ENCODE data around the gene PPP6R2.

PPP6R2 gene

DNA sequence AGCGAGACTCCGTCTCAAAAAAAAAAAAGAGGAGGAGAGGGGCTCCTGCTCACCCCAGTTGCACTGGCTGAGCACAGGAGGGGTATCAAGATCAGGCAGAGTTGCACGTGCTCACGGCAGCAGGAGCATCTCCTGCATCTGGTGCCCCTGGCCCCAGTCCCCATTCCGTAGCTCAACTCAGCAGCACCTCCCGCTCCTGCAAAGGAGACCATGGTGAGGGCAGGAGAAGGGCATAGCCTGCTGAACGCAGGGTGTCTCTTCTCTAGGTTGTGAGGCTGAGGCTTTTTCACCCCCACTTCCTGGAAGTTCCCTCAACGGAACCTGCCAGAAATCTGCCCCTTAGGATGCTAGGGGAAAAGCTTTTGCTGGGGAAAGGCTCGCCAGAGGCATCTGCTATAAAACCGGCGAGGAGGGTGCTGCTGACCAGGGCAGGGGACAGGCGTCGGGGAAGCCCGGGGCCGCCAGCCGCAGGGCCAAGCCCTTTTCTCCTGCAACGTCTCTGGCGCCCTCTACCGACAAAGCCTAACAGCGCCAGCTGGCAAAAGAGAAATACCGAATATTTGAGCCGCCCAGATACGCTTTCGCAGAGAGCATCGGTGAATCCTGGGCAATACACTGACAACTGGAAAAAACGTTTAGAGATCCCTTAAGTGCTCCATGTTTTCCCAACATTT is 1.0 kb upstream of the PPP6R2 start:
- peak; percentile 79 for DNase-seq
- peak; percentile 98 for TF ChIP-seq CTCF (IDR thresholded peaks at IDR 0.05; ENCODE audit: low read depth, low read length, missing control alignments)
- in situ Hi-C loops (cut with HindIII; ENCODE audit: low pct_ligation_motif_present, low sequenced_read_pairs), result no loop called here

GRCh38 chr22:50343541-50343935 is 411 bp downstream of the PPP6R2 start:
- no peak for TF ChIP-seq CTCF (IDR thresholded peaks at IDR 0.05; ENCODE audit: low read depth, low read length, missing control alignments)
- Histone ChIP-seq H3K4me3 (ENCODE audit: low read depth, low read length) (peak overlapping the region; percentile 70), H3K27ac (peak overlapping the region; percentile 71), H3K27me3 (replicated peaks) (no peaks in the 10 kb centered on the region), H3K36me3 (replicated peaks) (no peaks in the 10 kb centered on the region)
- in situ Hi-C loops (cut with HindIII; ENCODE audit: low pct_ligation_motif_present, low sequenced_read_pairs), result no loop called here
- no peak for DNase-seq

More for the DNA sequence above, 1.0 kb upstream of the PPP6R2 start:
- Histone ChIP-seq H3K27ac (peak overlapping the region; percentile 71), H3K36me3 (replicated peaks) (no peaks in the 10 kb centered on the region), H3K27me3 (replicated peaks) (no peaks in the 10 kb centered on the region), H3K4me3 (ENCODE audit: low read depth, low read length) (peak overlapping the region; percentile 65)

DNA sequence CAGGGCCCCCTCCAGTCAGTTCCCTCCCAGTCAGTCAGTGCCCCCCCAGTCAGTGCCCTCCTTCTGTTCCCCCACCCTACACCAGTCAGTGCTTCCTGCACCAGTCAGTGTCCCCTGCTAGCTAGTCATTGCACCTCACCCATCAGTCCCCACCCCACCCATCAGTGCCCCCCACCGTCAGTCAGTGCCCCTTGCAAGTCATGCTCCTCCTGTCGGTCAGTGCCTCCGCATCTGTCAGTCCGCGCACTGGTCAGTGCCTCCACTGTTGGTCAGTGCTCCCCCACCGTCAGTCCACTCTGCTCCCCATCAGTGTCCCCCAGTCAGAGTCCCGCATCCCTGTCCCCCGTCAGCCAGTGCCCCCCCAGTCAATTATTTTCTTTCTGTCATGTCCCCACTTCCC is 3.3 kb downstream of the PPP6R2 start:
- no peak overlapping the region for H3K27ac ChIP-seq
- DNase-seq, result no peak

GRCh38 chr22:50347157-50347556 is 4.0 kb downstream of the PPP6R2 start:
- in situ Hi-C loops (cut with HindIII; ENCODE audit: low pct_ligation_motif_present, low sequenced_read_pairs), result no loop called here
- H3K27ac ChIP-seq, result no peak overlapping the region
- DNase-seq, result no peak
- no peaks in the 10 kb centered on the region for H3K27me3 ChIP-seq (replicated peaks)
- TF ChIP-seq CTCF (IDR thresholded peaks at IDR 0.05; ENCODE audit: low read depth, low read length, missing control alignments), result no peak
- no peak overlapping the region for H3K4me3 ChIP-seq (ENCODE audit: low read depth, low read length)
- no peaks in the 10 kb centered on the region for H3K36me3 ChIP-seq (replicated peaks)

More for the DNA sequence above, 3.3 kb downstream of the PPP6R2 start:
- in situ Hi-C loops (cut with HindIII; ENCODE audit: low pct_ligation_motif_present, low sequenced_read_pairs), result no loop called here
- no peak for TF ChIP-seq CTCF (IDR thresholded peaks at IDR 0.05; ENCODE audit: low read depth, low read length, missing control alignments)
- Histone ChIP-seq H3K27me3 (replicated peaks) (no peaks in the 10 kb centered on the region), H3K4me3 (ENCODE audit: low read depth, low read length) (no peak overlapping the region), H3K36me3 (replicated peaks) (no peaks in the 10 kb centered on the region)

DNA sequence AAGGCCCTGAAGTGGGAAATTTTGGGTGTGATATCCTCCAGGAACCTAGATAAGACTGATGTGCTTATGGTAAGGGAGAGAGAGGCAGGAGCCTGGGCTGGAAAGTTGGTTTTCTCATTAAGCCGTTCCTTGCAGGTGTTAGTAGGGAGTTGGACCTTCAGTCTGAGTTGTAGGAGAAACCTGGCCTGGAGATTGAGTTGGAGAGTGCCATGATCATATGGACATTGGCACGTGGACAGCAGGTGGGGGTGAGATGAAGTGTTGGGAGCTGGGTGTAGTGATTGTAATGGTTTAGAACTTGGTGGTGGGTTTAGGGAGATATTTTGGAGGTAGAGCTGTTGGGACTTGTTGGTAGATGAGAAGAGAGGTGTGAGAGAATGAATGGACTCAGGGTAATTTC is 4.9 kb downstream of the PPP6R2 start:
- DNase-seq, result no peak
- no peak overlapping the region for H3K4me3 ChIP-seq (ENCODE audit: low read depth, low read length)
- no peaks in the 10 kb centered on the region for H3K36me3 ChIP-seq (replicated peaks)
- no peak overlapping the region for H3K27ac ChIP-seq
- no peaks in the 10 kb centered on the region for H3K27me3 ChIP-seq (replicated peaks)
- TF ChIP-seq CTCF (IDR thresholded peaks at IDR 0.05; ENCODE audit: low read depth, low read length, missing control alignments), result no peak
- in situ Hi-C loops (cut with HindIII; ENCODE audit: low pct_ligation_motif_present, low sequenced_read_pairs), result no loop called here

DNA sequence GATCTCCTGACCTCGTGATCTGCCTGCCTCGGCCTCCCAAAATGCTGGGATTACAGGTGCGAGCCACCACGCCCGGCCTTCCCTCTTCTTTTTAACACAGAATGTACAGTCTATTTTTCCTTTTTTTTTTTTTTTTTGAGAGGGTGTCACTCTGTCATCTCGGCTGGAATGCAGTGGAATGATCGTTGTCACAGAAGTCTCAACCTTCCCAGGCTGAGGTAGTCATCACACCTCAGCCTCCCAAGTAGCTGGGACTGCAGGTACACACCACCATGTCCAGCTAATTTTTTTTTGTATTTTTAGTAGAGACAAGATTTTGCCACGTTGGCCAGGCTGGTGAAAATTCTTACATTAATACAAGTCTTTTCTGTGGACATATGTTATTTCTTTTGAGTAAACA is 13.1 kb downstream of the PPP6R2 start:
- in situ Hi-C loops (cut with HindIII; ENCODE audit: low pct_ligation_motif_present, low sequenced_read_pairs), result no loop called here
- H3K36me3 ChIP-seq (replicated peaks), result peaks cover 2% of the 10 kb centered on the region
- no peak overlapping the region for H3K4me3 ChIP-seq (ENCODE audit: low read depth, low read length)
- no peak for TF ChIP-seq CTCF (IDR thresholded peaks at IDR 0.05; ENCODE audit: low read depth, low read length, missing control alignments)
- H3K27me3 ChIP-seq (replicated peaks), result no peaks in the 10 kb centered on the region
- DNase-seq, result no peak
- no peak overlapping the region for H3K27ac ChIP-seq

Measured in brain microvascular endothelial cell (primary cell).